CD4-positive, alpha-beta T cell treated with Interleukin-17A for 4 hours (primary cell): ENCODE measurements around the gene HOXA6.

Experiments
- DNase-seq: peaks from one replicate; pipeline ENCODE4 v3.0.0-alpha.2; 2020; ENCODE audit warnings: mixed read lengths

The HOXA6 gene

GRCh38 chr7:27137640-27138315 lies 9.8 kb downstream of the HOXA6 start:
- DNase-seq = no peak

GRCh38 chr7:27134392-27134791 lies 13.2 kb downstream of the HOXA6 start:
- no peak for DNase-seq

- no peak for DNase-seq
These were observed 14.0 kb downstream of the HOXA6 start for GRCh38 chr7:27133409-27134231.

GRCh38 chr7:27132978-27133377 lies 14.6 kb downstream of the HOXA6 start:
- no peak for DNase-seq

GRCh38 chr7:27132214-27132613 lies 15.4 kb downstream of the HOXA6 start:
- no peak for DNase-seq

GRCh38 chr7:27131390-27131819 lies 16.2 kb downstream of the HOXA6 start:
- no peak for DNase-seq

- peak; percentile 86 for DNase-seq
These were observed 16.8 kb downstream of the HOXA6 start, which contains the start of gene HOXA4 for GRCh38 chr7:27130540-27131389. Gene HOXA4, minus strand, starts transcription at chr7:27130757. Its CDS starts 24 bp downstream, at chr7:27130733.

GRCh38 chr7:27129729-27130539 lies 17.6 kb downstream of the HOXA6 start:
- peak; percentile 30 for DNase-seq

GRCh38 chr7:27128776-27129728 lies 18.5 kb downstream of the HOXA6 start:
- DNase-seq = no peak

GRCh38 chr7:27128034-27128433 lies 19.5 kb downstream of the HOXA6 start:
- DNase-seq = no peak

- DNase-seq = no peak
These were observed 20.8 kb downstream of the HOXA6 start for GRCh38 chr7:27126596-27127327.

GRCh38 chr7:27125986-27126394 lies 21.6 kb downstream of the HOXA6 start:
- no peak for DNase-seq

GRCh38 chr7:27124902-27125689 lies 22.5 kb downstream of the HOXA6 start:
- no peak for DNase-seq

GRCh38 chr7:27124096-27124901 lies 23.3 kb downstream of the HOXA6 start:
- DNase-seq = no peak

- DNase-seq = no peak
These were observed 24.0 kb downstream of the HOXA6 start for GRCh38 chr7:27123477-27124053.

GRCh38 chr7:27123007-27123476 lies 24.5 kb downstream of the HOXA6 start:
- DNase-seq = no peak

- DNase-seq = no peak
These were observed 25.3 kb downstream of the HOXA6 start for GRCh38 chr7:27122077-27122910.
